ENCODE measurements around the gene SLX9. TPM values are rescaled to one million over a fixed set of nuclear protein-coding genes. Genes with fewer than 3 reads are reported as not detected.

Gene SLX9
- total and polyA plus RNA-seq, 9 donors = 5.6 to 24.1 (median 16.6) TPM

- Histone ChIP-seq H3K27ac (no peak overlapping the region), H3K36me3 (no peaks in the 10 kb centered on the region), H3K4me1 (ENCODE audit: insufficient read depth) (peaks cover 2% of the 10 kb centered on the region), H3K4me3 (peak overlapping the region; percentile 34), H3K9me3 (no peaks in the 10 kb centered on the region), H3K27me3 (no peaks in the 10 kb centered on the region)
- TF ChIP-seq POLR2A (IDR thresholded peaks at IDR 0.05) = no peak
- no peak for TF ChIP-seq EP300 (IDR thresholded peaks at IDR 0.05)
- TF ChIP-seq, protein P1, sequence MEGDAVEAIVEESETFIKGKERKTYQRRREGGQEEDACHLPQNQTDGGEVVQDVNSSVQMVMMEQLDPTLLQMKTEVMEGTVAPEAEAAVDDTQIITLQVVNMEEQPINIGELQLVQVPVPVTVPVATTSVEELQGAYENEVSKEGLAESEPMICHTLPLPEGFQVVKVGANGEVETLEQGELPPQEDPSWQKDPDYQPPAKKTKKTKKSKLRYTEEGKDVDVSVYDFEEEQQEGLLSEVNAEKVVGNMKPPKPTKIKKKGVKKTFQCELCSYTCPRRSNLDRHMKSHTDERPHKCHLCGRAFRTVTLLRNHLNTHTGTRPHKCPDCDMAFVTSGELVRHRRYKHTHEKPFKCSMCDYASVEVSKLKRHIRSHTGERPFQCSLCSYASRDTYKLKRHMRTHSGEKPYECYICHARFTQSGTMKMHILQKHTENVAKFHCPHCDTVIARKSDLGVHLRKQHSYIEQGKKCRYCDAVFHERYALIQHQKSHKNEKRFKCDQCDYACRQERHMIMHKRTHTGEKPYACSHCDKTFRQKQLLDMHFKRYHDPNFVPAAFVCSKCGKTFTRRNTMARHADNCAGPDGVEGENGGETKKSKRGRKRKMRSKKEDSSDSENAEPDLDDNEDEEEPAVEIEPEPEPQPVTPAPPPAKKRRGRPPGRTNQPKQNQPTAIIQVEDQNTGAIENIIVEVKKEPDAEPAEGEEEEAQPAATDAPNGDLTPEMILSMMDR (IDR thresholded peaks at IDR 0.05) = no peak
- 36 to 54% (median 37%) methylated on average over 45 to 60 of the region's 60 CpGs for WGBS, 3 donors
- intact Hi-C loops (cut with DNase I) = no loop called here
- peak; percentile 12 to 43 (median 24) for DNase-seq
Observed at GRCh38 chr21:45019076-45019886, 79.5 kb downstream of the SLX9 start.

DNA sequence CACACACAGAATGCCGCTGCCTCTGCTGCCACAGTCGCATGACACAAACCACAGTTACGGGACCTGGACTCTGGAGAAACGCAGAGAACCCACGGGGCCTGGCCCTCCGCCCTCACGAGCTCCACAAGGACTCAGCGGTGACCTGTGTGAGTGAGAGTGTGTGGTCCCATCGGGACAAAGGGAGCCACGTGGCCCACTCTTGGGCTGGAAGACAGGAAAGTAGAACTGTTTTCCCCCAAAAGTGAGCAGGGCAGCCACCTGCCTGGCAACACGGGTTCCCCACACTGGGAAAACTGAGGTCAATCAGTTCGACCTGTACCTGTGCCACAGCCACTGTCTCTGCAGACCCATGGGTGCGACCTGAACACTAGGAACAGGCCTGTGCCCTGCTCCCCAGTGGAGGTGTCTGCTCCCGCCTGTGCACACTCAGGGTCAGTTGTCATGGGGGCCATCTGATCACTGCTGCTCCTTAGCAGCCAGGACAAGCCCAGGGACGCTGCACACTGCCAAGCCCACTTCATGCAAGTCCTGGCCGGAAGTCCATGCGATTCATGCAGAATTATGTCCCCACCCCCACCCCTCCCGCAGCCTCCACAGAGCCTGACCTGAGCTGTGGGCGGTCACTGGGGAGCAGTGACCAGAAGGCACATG lies 80.2 kb downstream of the SLX9 start:
- Histone ChIP-seq H3K4me3 (no peak overlapping the region), H3K9me3 (no peaks in the 10 kb centered on the region), H3K36me3 (no peaks in the 10 kb centered on the region), H3K4me1 (ENCODE audit: insufficient read depth) (peaks cover 2% of the 10 kb centered on the region), H3K27ac (no peak overlapping the region), H3K27me3 (no peaks in the 10 kb centered on the region)
- 85 to 90% (median 89%) methylated on average over 18 to 19 of the region's 19 CpGs for WGBS, 3 donors
- TF ChIP-seq, protein P1 (IDR thresholded peaks at IDR 0.05) = no peak
- TF ChIP-seq EP300 (IDR thresholded peaks at IDR 0.05) = no peak
- TF ChIP-seq POLR2A (IDR thresholded peaks at IDR 0.05) = no peak
- DNase-seq = peak; percentile 5 to 29 (median 12)
- intact Hi-C loops (cut with DNase I) = no loop called here

DNA sequence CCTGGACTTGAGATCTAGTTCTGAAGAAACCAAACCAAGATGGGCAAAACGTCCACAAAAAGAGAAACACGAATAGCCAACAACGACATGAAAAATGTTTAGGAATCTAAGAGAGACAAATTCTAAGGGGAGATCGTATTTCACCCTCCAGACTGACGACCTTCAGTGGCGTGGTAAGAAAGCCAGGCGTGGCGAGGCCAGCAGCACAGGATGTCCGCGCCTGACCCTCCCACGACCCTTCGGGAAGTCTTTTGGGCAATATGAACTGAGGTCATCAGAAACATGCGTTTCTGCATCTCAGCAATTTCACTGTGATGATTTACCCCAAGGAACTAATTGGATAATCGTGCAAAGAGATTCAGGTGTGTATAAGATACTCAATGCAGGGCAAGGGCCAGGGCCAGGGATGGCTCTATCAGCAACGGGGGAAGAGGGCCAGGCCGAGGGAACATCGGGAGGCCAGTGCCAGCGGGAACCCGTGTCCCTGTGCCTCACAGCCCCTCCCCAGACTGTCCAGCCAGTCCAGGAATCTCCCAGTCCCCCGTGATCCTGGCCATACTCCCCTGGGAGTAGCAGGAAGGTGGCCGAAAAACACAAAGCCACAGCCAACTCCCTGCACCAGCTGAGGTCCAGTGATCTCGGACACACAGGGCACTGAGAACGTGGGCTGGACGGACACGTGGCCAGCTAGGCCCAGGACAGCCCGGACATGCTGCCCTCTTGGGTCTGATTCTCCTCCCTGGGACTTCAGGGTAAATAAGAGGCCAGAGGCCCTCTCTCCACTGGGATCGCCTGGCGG lies 81.0 kb downstream of the SLX9 start:
- Histone ChIP-seq H3K9me3 (no peaks in the 10 kb centered on the region), H3K4me1 (ENCODE audit: insufficient read depth) (peaks cover 2% of the 10 kb centered on the region), H3K27me3 (no peaks in the 10 kb centered on the region), H3K27ac (no peak overlapping the region), H3K4me3 (no peak overlapping the region), H3K36me3 (no peaks in the 10 kb centered on the region)
- 76 to 78% (median 77%) methylated on average over 28 of the region's 28 CpGs for WGBS, 3 donors
- DNase-seq = peak in 3 of 5 donors; percentile 11 to 29 (median 13)
- TF ChIP-seq POLR2A (IDR thresholded peaks at IDR 0.05) (no peak), EP300 (IDR thresholded peaks at IDR 0.05) (no peak)
- TF ChIP-seq, protein P1 (IDR thresholded peaks at IDR 0.05) = no peak
- intact Hi-C loops (cut with DNase I) = no loop called here
